ENCODE data around the gene NOSTRIN. TPM values are rescaled to one million over a fixed set of nuclear protein-coding genes. Genes with fewer than 3 reads are reported as not detected.

NOSTRIN gene
- total and polyA plus RNA-seq, 2 donors, result 2.8 to 8.1 TPM

DNA sequence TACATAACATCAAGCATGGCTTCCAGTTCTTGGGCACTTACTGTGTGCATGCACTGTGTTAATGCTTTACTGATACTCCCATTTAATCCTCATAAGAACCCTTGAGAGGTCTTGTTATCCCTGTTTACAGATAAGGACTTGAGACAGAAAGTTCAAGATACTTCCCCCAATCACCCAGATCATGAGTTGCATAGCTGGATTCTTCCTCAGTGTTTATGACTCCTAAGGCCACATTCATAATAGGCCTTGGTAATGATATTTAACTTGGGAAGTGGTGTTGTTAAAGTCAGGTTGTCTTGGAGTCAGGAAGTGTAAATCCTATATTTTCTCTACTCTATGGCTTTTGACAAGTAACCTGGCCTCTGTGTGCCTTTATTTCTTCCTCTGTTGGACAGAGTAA, 22.7 kb downstream of the NOSTRIN start:
- Histone ChIP-seq H3K27me3 (ENCODE audit: control insufficient read depth in 2 of 2, insufficient read depth in 1 of 2, low read length in 1 of 2) (no peaks in the 10 kb centered on the region), H3K4me1 (ENCODE audit: control insufficient read depth in 2 of 2, insufficient read depth in 2 of 2, low read length in 2 of 2) (no peaks in the 10 kb centered on the region), H3K4me3 (ENCODE audit: low read length in 2 of 2) (no peak overlapping the region), H3K9me3 (ENCODE audit: control insufficient read depth in 2 of 2, insufficient read depth in 1 of 2, low read length in 1 of 2) (no peaks in the 10 kb centered on the region), H3K27ac (ENCODE audit: low read depth in 1 of 2, low read length in 1 of 2) (no peak overlapping the region), H3K36me3 (ENCODE audit: control insufficient read depth in 2 of 2, insufficient read depth in 2 of 2, low read length in 1 of 2) (no peaks in the 10 kb centered on the region)
- DNase-seq (ENCODE audit: low read depth in 6 of 9, low spot score in 9 of 9), result no peak

DNA sequence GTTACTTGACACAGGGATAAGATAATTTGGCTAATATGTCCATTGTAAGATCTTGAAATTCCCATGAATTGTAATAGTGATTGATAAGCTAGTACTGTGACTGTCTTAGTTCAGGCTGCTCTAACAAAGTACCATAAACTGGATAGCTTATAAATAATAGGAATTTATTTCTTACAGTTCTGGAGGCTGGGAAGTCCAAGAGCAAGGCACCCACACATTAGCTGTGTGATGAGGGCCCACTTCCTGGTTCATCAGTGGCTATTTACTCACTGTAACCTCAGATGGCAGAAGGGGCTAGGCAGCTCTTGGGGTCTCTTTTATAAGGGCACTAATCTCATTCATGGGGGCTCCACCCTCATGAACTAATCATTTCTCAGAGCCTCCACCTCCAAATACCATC, 28.5 kb downstream of the NOSTRIN start:
- no peaks in the 10 kb centered on the region for H3K36me3 ChIP-seq (ENCODE audit: control insufficient read depth in 2 of 2, insufficient read depth in 2 of 2, low read length in 1 of 2)

DNA sequence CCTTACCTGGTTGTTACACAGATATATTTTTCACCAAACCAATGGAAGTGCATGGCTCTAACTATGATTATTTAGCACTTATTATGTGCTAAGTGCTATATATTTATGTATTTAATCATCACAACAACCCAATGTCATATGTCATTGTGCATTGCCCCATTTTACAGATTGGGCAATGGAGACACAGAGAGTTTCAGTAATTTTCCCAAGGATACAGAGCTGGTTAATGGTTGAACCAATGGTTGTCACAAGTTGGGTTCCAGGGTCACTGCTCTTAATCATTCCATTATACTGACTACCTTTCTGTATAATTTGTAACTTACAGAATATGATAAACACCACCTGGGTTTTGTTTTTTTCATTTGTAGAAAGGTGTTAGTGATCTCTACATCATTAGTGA, 29.2 kb downstream of the NOSTRIN start:
- Histone ChIP-seq H3K27ac (ENCODE audit: low read depth in 1 of 2, low read length in 1 of 2) (no peak overlapping the region), H3K27me3 (ENCODE audit: control insufficient read depth in 2 of 2, insufficient read depth in 1 of 2, low read length in 1 of 2) (no peaks in the 10 kb centered on the region), H3K36me3 (ENCODE audit: control insufficient read depth in 2 of 2, insufficient read depth in 2 of 2, low read length in 1 of 2) (no peaks in the 10 kb centered on the region), H3K4me3 (ENCODE audit: low read length in 2 of 2) (no peak overlapping the region), H3K9me3 (ENCODE audit: control insufficient read depth in 2 of 2, insufficient read depth in 1 of 2, low read length in 1 of 2) (peaks cover 0 to 3% of the 10 kb centered on the region in 2 donors), H3K4me1 (ENCODE audit: control insufficient read depth in 2 of 2, insufficient read depth in 2 of 2, low read length in 2 of 2) (no peaks in the 10 kb centered on the region)
- no peak for DNase-seq (ENCODE audit: low read depth in 6 of 9, low spot score in 9 of 9)

More for the DNA sequence above, 28.5 kb downstream of the NOSTRIN start:
- Histone ChIP-seq H3K4me1 (ENCODE audit: control insufficient read depth in 2 of 2, insufficient read depth in 2 of 2, low read length in 2 of 2) (no peaks in the 10 kb centered on the region), H3K4me3 (ENCODE audit: low read length in 2 of 2) (no peak overlapping the region), H3K9me3 (ENCODE audit: control insufficient read depth in 2 of 2, insufficient read depth in 1 of 2, low read length in 1 of 2) (peaks cover 0 to 3% of the 10 kb centered on the region in 2 donors), H3K27me3 (ENCODE audit: control insufficient read depth in 2 of 2, insufficient read depth in 1 of 2, low read length in 1 of 2) (no peaks in the 10 kb centered on the region), H3K27ac (ENCODE audit: low read depth in 1 of 2, low read length in 1 of 2) (no peak overlapping the region)
- no peak for DNase-seq (ENCODE audit: low read depth in 6 of 9, low spot score in 9 of 9)

DNA sequence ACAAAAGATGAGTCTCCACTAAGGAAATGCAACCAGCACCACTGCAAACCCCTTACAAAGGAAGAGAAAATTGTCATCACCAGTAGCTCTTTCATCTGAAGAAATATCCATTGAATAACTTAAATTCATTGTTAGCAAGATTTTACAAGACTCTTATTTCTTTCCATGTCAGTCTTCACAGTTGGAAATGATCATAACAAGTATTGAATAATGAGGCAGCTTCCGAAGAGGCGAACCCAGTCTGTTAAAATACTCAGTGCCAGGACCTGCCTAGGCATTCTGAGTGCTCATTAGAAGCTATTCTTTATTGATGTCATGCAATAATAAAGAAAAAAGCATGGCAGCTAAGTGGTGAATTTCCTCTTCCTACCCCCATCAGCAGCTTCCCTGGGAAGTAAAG, 33.5 kb downstream of the NOSTRIN start:
- Histone ChIP-seq H3K27me3 (ENCODE audit: control insufficient read depth in 2 of 2, insufficient read depth in 1 of 2, low read length in 1 of 2) (no peaks in the 10 kb centered on the region), H3K4me1 (ENCODE audit: control insufficient read depth in 2 of 2, insufficient read depth in 2 of 2, low read length in 2 of 2) (no peaks in the 10 kb centered on the region), H3K27ac (ENCODE audit: low read depth in 1 of 2, low read length in 1 of 2) (no peak overlapping the region), H3K4me3 (ENCODE audit: low read length in 2 of 2) (no peak overlapping the region), H3K9me3 (ENCODE audit: control insufficient read depth in 2 of 2, insufficient read depth in 1 of 2, low read length in 1 of 2) (peaks cover 0 to 2% of the 10 kb centered on the region in 2 donors), H3K36me3 (ENCODE audit: control insufficient read depth in 2 of 2, insufficient read depth in 2 of 2, low read length in 1 of 2) (no peaks in the 10 kb centered on the region)
- WGBS, result 99% methylated on average over 2 of the region's 2 CpGs
- no peak for DNase-seq (ENCODE audit: low read depth in 6 of 9, low spot score in 9 of 9)

DNA sequence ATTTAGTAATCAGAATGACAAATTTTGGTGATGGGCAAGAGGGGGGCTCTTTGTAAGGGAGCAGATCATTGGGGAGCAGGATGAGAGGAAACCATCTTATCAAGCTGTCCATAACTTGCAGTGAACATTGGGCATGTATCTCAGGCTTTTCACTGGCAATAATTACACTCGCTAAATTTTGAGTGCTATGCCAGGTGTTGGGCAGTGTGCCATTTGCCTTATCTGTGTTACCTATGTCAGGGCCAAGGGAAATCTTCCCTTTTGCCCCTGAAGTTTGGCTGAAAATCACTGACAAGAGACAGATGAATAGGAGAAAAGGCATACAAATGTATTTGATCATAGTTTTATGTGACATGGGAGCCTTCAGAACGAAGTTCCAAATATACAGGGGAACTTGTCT, 39.0 kb downstream of the NOSTRIN start:
- H3K36me3 ChIP-seq (ENCODE audit: control insufficient read depth in 2 of 2, insufficient read depth in 2 of 2, low read length in 1 of 2), result no peaks in the 10 kb centered on the region
- WGBS, result 95% methylated on average over 2 of the region's 2 CpGs
- no peak overlapping the region for H3K4me3 ChIP-seq (ENCODE audit: low read length in 2 of 2)
- no peaks in the 10 kb centered on the region for H3K27me3 ChIP-seq (ENCODE audit: control insufficient read depth in 2 of 2, insufficient read depth in 1 of 2, low read length in 1 of 2)
- DNase-seq (ENCODE audit: low read depth in 6 of 9, low spot score in 9 of 9), result no peak
- H3K4me1 ChIP-seq (ENCODE audit: control insufficient read depth in 2 of 2, insufficient read depth in 2 of 2, low read length in 2 of 2), result no peaks in the 10 kb centered on the region
- no peaks in the 10 kb centered on the region for H3K9me3 ChIP-seq (ENCODE audit: control insufficient read depth in 2 of 2, insufficient read depth in 1 of 2, low read length in 1 of 2)
- H3K27ac ChIP-seq (ENCODE audit: low read depth in 1 of 2, low read length in 1 of 2), result no peak overlapping the region

DNA sequence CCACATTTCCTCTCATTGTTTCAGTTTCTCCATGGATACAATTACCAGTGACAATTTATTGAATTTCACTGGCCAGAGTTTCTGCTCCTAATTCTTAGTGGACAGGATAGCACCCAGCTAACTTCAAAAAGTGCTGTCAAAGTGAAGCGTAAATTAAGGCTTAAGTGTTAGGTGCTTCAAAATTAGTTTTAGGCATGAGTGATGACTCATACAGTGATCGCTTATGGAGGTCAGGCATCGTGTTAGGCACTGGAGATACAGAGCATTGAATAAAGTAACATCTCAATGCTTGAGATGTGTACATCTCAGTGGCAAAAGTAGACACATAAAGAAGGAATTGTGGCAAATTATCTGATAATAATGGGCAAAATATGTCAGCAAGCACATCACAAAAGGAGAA, 40.8 kb downstream of the NOSTRIN start:
- no peaks in the 10 kb centered on the region for H3K4me1 ChIP-seq (ENCODE audit: control insufficient read depth in 2 of 2, insufficient read depth in 2 of 2, low read length in 2 of 2)

DNA sequence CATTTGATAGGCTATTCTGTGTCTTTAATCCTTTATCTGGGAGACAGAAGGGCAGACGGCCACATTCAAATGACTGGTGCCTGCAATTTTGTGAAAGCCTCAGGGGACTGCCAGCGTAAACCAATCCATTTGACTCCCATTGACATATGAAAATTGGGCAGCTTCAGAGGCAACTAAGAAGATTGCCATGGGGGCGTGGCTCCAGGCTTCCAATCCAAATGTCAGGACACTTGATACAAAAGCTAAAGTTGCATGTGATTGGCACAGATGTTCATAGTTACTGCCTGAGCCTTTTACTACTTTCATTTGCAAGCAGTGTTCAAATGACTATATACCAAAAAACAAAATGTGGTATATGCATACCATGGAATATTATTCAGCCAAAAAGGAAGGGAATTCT, 45.8 kb downstream of the NOSTRIN start:
- no peak overlapping the region for H3K4me3 ChIP-seq (ENCODE audit: low read length in 2 of 2)
- H3K9me3 ChIP-seq (ENCODE audit: control insufficient read depth in 2 of 2, insufficient read depth in 1 of 2, low read length in 1 of 2), result no peaks in the 10 kb centered on the region
- no peaks in the 10 kb centered on the region for H3K27me3 ChIP-seq (ENCODE audit: control insufficient read depth in 2 of 2, insufficient read depth in 1 of 2, low read length in 1 of 2)
- peaks cover 2 to 18% of the 10 kb centered on the region in 2 donors for H3K36me3 ChIP-seq (ENCODE audit: control insufficient read depth in 2 of 2, insufficient read depth in 2 of 2, low read length in 1 of 2)
- no peaks in the 10 kb centered on the region for H3K4me1 ChIP-seq (ENCODE audit: control insufficient read depth in 2 of 2, insufficient read depth in 2 of 2, low read length in 2 of 2)
- DNase-seq (ENCODE audit: low read depth in 6 of 9, low spot score in 9 of 9), result peak in 1 of 9 donors; percentile 3
- no peak overlapping the region for H3K27ac ChIP-seq (ENCODE audit: low read depth in 1 of 2, low read length in 1 of 2)
- 97% methylated on average over 3 of the region's 3 CpGs for WGBS

More for the DNA sequence above, 40.8 kb downstream of the NOSTRIN start:
- no peak for DNase-seq (ENCODE audit: low read depth in 6 of 9, low spot score in 9 of 9)
- Histone ChIP-seq H3K36me3 (ENCODE audit: control insufficient read depth in 2 of 2, insufficient read depth in 2 of 2, low read length in 1 of 2) (no peaks in the 10 kb centered on the region), H3K9me3 (ENCODE audit: control insufficient read depth in 2 of 2, insufficient read depth in 1 of 2, low read length in 1 of 2) (no peaks in the 10 kb centered on the region), H3K27me3 (ENCODE audit: control insufficient read depth in 2 of 2, insufficient read depth in 1 of 2, low read length in 1 of 2) (no peaks in the 10 kb centered on the region), H3K4me3 (ENCODE audit: low read length in 2 of 2) (no peak overlapping the region), H3K27ac (ENCODE audit: low read depth in 1 of 2, low read length in 1 of 2) (no peak overlapping the region)
- WGBS, result 99% methylated on average over 3 of the region's 3 CpGs

DNA sequence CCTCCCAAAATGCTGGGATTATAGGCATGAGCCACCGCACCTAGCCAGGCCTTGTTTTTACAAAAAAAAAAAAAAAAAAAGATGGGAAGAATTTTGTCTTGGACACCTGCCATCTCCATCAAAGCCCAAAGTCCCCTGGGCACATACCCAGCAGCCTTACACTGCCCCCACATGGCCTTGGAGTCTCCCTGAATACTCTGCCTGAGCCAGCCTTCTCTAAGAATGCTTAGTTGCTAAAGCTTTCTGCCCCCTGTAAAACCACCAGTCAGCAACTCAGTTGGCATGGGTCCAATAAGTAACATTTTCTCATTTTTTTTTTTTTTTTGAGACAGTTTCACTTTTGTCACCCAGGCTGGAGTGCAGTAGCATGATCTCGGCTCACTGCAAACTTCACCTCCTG, 47.2 kb downstream of the NOSTRIN start:
- no peak overlapping the region for H3K27ac ChIP-seq (ENCODE audit: low read depth in 1 of 2, low read length in 1 of 2)
- DNase-seq (ENCODE audit: low read depth in 6 of 9, low spot score in 9 of 9), result peak in 3 of 9 donors; percentile 4 to 28 (median 10)
- H3K27me3 ChIP-seq (ENCODE audit: control insufficient read depth in 2 of 2, insufficient read depth in 1 of 2, low read length in 1 of 2), result no peaks in the 10 kb centered on the region
- 69% methylated on average over 2 of the region's 2 CpGs for WGBS
- H3K36me3 ChIP-seq (ENCODE audit: control insufficient read depth in 2 of 2, insufficient read depth in 2 of 2, low read length in 1 of 2), result peaks cover 2 to 24% of the 10 kb centered on the region in 2 donors
- no peaks in the 10 kb centered on the region for H3K9me3 ChIP-seq (ENCODE audit: control insufficient read depth in 2 of 2, insufficient read depth in 1 of 2, low read length in 1 of 2)
- H3K4me1 ChIP-seq (ENCODE audit: control insufficient read depth in 2 of 2, insufficient read depth in 2 of 2, low read length in 2 of 2), result no peaks in the 10 kb centered on the region
- no peak overlapping the region for H3K4me3 ChIP-seq (ENCODE audit: low read length in 2 of 2)

DNA sequence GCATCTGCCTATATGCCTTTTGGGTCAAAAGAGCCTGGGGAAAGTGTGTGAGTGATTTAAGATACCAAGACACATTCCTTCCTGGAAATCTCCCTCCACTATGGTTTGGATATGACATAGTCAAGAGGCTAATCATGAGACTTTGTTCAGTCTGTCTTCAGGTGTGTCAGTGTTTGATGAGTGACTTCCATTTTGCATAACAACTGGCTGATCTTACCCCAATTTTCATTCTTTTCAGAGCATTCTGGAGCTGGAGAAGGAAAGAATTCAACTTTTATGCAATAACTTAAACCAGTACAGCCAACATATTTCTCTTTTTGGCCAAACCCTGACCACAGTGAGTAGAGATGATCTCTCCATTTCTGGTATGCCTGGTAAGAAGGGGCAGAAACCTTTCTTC, 48.4 kb downstream of the NOSTRIN start:
- no peak for DNase-seq (ENCODE audit: low read depth in 6 of 9, low spot score in 9 of 9)
- peaks cover 2 to 27% of the 10 kb centered on the region in 2 donors for H3K36me3 ChIP-seq (ENCODE audit: control insufficient read depth in 2 of 2, insufficient read depth in 2 of 2, low read length in 1 of 2)
- no peaks in the 10 kb centered on the region for H3K4me1 ChIP-seq (ENCODE audit: control insufficient read depth in 2 of 2, insufficient read depth in 2 of 2, low read length in 2 of 2)
- H3K27ac ChIP-seq (ENCODE audit: low read depth in 1 of 2, low read length in 1 of 2), result no peak overlapping the region
- H3K9me3 ChIP-seq (ENCODE audit: control insufficient read depth in 2 of 2, insufficient read depth in 1 of 2, low read length in 1 of 2), result no peaks in the 10 kb centered on the region
- H3K27me3 ChIP-seq (ENCODE audit: control insufficient read depth in 2 of 2, insufficient read depth in 1 of 2, low read length in 1 of 2), result no peaks in the 10 kb centered on the region
- H3K4me3 ChIP-seq (ENCODE audit: low read length in 2 of 2), result no peak overlapping the region
